IPS-18a (cell line): ENCODE results near the gene WDFY1.

Experiments
- H3K27ac ChIP-seq: one replicate; pipeline ENCODE4 v1.5.1; 2013; ENCODE audit warnings: low read length
- H3K27me3 ChIP-seq: one replicate; pipeline ENCODE4 v1.6.1; 2013; ENCODE audit warnings: mild to moderate bottlenecking, low read length; ENCODE audit not compliant: control insufficient read depth, insufficient read depth
- H3K36me3 ChIP-seq: one replicate; pipeline ENCODE4 v1.6.1; 2013; ENCODE audit warnings: low read depth, low read length; ENCODE audit not compliant: control insufficient read depth
- H3K4me1 ChIP-seq: one replicate; pipeline ENCODE4 v1.6.1; 2013; ENCODE audit warnings: low read depth, low read length; ENCODE audit not compliant: control insufficient read depth
- H3K4me3 ChIP-seq: one replicate; pipeline ENCODE4 v1.5.1; 2013; ENCODE audit warnings: low read length
- H3K9ac ChIP-seq: one replicate; pipeline ENCODE4 v1.6.1; 2013; ENCODE audit warnings: mild to moderate bottlenecking, low read length, moderate library complexity
- H3K9me3 ChIP-seq: one replicate; pipeline ENCODE4 v1.6.1; 2013; ENCODE audit warnings: low read depth, low read length; ENCODE audit not compliant: control insufficient read depth

WDFY1 gene

DNA sequence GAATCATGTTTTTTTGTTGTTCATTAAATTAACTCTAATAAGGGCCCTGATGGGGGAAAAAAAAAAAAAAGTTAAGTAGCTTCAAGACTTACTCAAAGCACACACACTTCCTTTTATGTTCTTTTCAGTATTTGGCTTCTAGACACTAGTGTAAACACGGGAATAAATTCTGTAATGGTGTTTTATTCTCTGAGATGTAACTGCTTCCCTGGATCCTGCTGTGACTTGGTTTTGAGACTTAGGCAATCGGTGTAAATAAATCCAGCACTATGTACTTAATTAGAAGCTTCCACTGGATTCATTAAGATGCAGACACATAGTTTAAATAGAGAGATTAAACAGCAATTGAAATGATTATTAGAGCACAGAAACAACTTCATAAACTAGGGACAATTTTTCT lies 81.6 kb downstream of the WDFY1 start:
- H3K27ac ChIP-seq, result no peak overlapping the region
- H3K9me3 ChIP-seq, result no peaks in the 10 kb centered on the region
- H3K4me3 ChIP-seq, result no peak overlapping the region
- H3K36me3 ChIP-seq, result no peaks in the 10 kb centered on the region
- no peaks in the 10 kb centered on the region for H3K27me3 ChIP-seq
- no peaks in the 10 kb centered on the region for H3K4me1 ChIP-seq
- no peak overlapping the region for H3K9ac ChIP-seq

DNA sequence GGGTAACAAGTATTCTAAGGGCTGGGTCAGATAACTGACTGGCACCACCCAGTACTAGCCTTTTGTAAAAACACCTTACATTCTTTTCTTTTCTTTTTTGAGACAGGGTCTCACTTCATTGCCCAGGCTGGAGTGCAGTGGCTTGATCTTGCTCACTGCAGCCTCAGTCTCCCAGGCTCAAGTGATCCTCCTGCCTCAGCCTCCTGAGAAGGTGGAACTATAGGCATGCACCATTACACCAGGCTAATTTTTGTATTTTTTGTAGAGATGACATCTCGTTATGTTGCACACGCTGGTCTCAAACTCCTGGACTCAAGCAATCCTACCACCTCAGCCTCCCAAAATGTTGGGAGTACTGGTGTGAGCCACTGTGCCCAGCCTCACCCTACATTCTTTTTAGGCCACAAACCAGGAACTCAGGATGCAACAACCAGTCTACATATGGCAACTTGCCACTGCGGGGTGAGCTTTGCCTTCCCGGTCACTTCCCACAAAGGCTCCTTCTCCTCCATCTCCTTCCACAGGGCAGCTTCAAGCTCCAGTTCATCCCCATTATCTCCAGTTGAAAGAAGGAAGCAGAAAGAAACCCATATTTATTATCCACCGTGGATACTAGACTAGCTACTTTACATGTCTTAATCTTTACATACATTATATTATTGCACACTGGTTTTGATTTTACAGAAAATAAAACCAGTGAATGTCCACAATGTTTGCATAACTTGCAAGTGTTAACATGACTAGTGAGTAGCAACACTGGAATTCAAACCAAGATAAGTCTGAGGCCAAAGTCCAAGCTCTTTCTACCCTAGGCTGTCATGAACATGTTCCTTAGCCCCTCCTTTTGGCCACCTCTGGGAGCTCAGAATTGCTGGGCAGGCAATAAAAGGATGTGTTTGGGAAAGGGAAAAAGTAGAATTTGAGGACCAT lies 84.1 kb downstream of the WDFY1 start:
- no peak overlapping the region for H3K9ac ChIP-seq
- no peak overlapping the region for H3K27ac ChIP-seq
- no peaks in the 10 kb centered on the region for H3K4me1 ChIP-seq
- no peaks in the 10 kb centered on the region for H3K36me3 ChIP-seq
- no peak overlapping the region for H3K4me3 ChIP-seq
- no peaks in the 10 kb centered on the region for H3K27me3 ChIP-seq
- no peaks in the 10 kb centered on the region for H3K9me3 ChIP-seq

DNA sequence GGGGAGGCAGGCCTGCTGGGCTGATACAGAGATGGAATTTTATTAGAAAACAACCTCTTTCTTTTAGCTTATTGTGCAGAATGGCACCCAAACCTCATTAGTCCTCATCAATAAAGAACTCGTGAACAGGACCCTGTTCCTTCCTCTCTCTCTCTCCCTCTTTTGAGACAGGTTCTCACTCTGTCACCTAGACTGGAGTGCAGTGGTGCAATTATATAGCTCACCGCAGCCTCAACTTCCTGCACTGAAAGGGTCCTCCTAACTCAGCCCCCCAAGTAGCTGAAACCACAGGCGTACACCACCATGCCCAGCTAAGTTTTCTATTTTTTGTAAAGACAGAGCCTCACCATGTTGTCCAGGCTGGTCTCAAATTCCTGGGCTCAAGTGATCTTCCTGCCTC lies 86.1 kb downstream of the WDFY1 start:
- H3K9me3 ChIP-seq, result no peaks in the 10 kb centered on the region

GRCh38 chr2:223856584-223856983 lies 88.6 kb downstream of the WDFY1 start:
- H3K36me3 ChIP-seq, result no peaks in the 10 kb centered on the region
- no peaks in the 10 kb centered on the region for H3K9me3 ChIP-seq
- H3K9ac ChIP-seq, result no peak overlapping the region
- H3K27me3 ChIP-seq, result no peaks in the 10 kb centered on the region
- no peaks in the 10 kb centered on the region for H3K4me1 ChIP-seq
- H3K4me3 ChIP-seq, result no peak overlapping the region
- H3K27ac ChIP-seq, result no peak overlapping the region

More for the DNA sequence above, 86.1 kb downstream of the WDFY1 start:
- H3K27me3 ChIP-seq, result no peaks in the 10 kb centered on the region
- H3K9ac ChIP-seq, result no peak overlapping the region
- H3K36me3 ChIP-seq, result no peaks in the 10 kb centered on the region
- H3K4me1 ChIP-seq, result no peaks in the 10 kb centered on the region
- H3K4me3 ChIP-seq, result no peak overlapping the region
- H3K27ac ChIP-seq, result no peak overlapping the region

- Histone ChIP-seq H3K9ac (no peak overlapping the region), H3K27ac (no peak overlapping the region), H3K4me1 (no peaks in the 10 kb centered on the region), H3K4me3 (no peak overlapping the region), H3K9me3 (no peaks in the 10 kb centered on the region), H3K27me3 (no peaks in the 10 kb centered on the region), H3K36me3 (no peaks in the 10 kb centered on the region)
Observed at GRCh38 chr2:223856021-223856420, 89.1 kb downstream of the WDFY1 start.

DNA sequence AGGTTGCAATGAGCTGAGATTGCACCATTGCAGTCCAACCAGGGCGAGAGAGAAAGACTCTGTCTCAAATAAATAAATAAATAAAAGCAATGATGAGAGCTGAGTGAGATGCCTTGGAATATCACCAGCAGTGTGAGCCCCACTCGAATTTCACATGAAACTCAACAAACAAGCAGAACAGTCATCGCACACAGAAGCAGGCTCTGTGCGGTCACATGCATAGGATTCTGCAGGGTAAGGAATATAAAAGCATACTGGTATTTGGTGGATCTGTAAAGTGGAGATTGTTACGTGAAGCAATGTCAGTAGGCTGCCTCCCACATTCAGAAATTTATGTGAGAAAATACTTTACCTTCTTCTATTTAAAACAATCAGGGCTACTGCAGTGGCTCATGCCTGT lies 89.7 kb downstream of the WDFY1 start:
- Histone ChIP-seq H3K9ac (no peak overlapping the region), H3K4me3 (no peak overlapping the region), H3K27ac (no peak overlapping the region), H3K4me1 (no peaks in the 10 kb centered on the region), H3K27me3 (no peaks in the 10 kb centered on the region), H3K9me3 (no peaks in the 10 kb centered on the region), H3K36me3 (no peaks in the 10 kb centered on the region)

GRCh38 chr2:223854741-223855140 lies 90.4 kb downstream of the WDFY1 start:
- H3K27ac ChIP-seq, result no peak overlapping the region
- no peaks in the 10 kb centered on the region for H3K27me3 ChIP-seq

GRCh38 chr2:223853425-223853837 lies 91.7 kb downstream of the WDFY1 start:
- H3K27ac ChIP-seq, result no peak overlapping the region
- H3K9ac ChIP-seq, result no peak overlapping the region
- H3K27me3 ChIP-seq, result no peaks in the 10 kb centered on the region
- H3K4me3 ChIP-seq, result no peak overlapping the region
- no peaks in the 10 kb centered on the region for H3K4me1 ChIP-seq
- no peaks in the 10 kb centered on the region for H3K9me3 ChIP-seq
- no peaks in the 10 kb centered on the region for H3K36me3 ChIP-seq

More at GRCh38 chr2:223854741-223855140, 90.4 kb downstream of the WDFY1 start:
- no peak overlapping the region for H3K4me3 ChIP-seq
- no peaks in the 10 kb centered on the region for H3K4me1 ChIP-seq
- no peaks in the 10 kb centered on the region for H3K9me3 ChIP-seq
- no peak overlapping the region for H3K9ac ChIP-seq
- H3K36me3 ChIP-seq, result no peaks in the 10 kb centered on the region

DNA sequence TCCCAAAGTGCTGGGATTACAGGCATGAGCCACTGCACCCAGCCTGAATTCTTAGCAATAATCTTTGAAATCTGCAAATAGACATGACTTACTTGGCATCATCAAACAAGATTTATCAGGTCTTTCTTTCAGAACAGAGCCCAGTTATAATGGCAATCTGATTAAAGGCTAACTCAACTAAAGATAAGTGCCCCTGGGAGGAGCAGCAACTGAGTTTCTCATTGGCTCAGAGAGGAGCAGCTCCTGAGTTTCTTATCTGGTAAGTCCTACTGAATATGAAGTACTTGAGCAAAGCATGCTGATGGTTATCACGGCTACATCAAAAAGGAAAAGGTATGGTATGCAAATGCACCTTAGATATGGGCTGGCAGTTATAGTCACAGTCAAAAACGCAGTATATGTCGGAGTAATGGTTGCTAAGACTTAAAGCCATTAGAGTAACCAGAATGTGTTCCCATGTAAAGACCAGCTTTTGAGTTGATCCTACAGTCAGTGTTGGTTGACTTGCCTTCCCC lies 92.8 kb downstream of the WDFY1 start:
- no peaks in the 10 kb centered on the region for H3K36me3 ChIP-seq
- H3K4me1 ChIP-seq, result no peaks in the 10 kb centered on the region
- no peak overlapping the region for H3K27ac ChIP-seq

DNA sequence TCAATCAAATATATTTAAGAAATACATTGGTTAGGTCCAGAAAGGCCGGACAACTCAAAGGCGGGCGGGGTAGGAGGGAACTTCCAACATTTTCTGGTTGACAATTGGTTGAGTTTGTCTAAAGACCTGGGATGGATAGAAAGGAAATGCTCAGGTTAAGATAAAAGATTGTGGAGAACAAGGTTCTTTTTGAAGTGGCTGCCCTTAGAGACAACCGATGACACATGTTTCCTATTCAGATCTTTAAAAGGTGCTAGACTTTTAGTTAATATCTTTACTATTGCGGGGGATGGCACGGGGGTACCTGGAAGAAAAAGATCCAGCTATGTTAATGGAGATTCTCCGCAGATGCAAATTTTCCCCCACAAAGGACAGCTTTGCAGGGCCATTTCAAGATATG lies 97.7 kb downstream of the WDFY1 start:
- H3K4me1 ChIP-seq, result no peaks in the 10 kb centered on the region
- H3K9ac ChIP-seq, result no peak overlapping the region
- no peaks in the 10 kb centered on the region for H3K9me3 ChIP-seq
- H3K4me3 ChIP-seq, result no peak overlapping the region
- no peaks in the 10 kb centered on the region for H3K36me3 ChIP-seq
- no peak overlapping the region for H3K27ac ChIP-seq
- H3K27me3 ChIP-seq, result no peaks in the 10 kb centered on the region

More for the DNA sequence above, 92.8 kb downstream of the WDFY1 start:
- H3K27me3 ChIP-seq, result no peaks in the 10 kb centered on the region
- no peak overlapping the region for H3K9ac ChIP-seq
- no peaks in the 10 kb centered on the region for H3K9me3 ChIP-seq
- no peak overlapping the region for H3K4me3 ChIP-seq

DNA sequence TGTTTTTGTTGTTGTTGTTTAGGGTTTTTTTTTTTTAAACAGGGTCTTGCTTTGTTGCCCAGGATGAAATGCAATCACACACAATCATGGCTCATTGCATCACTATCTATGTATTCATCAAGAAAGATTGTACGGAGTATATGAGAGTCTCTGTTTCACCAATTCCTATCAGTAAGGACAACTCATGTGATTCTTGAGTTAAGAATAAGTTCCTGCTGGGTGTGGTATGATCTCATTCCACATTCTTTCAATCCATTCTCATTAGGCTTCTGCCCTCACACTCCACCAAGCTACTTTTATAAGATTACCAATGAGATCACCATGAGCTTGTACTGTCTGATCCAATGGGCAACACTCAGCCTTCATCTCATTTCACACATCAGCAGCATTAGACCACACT lies 98.6 kb downstream of the WDFY1 start:
- H3K9ac ChIP-seq, result no peak overlapping the region
- H3K36me3 ChIP-seq, result no peaks in the 10 kb centered on the region
- no peaks in the 10 kb centered on the region for H3K9me3 ChIP-seq
- H3K4me1 ChIP-seq, result no peaks in the 10 kb centered on the region
- H3K27ac ChIP-seq, result no peak overlapping the region
- no peak overlapping the region for H3K4me3 ChIP-seq
- H3K27me3 ChIP-seq, result no peaks in the 10 kb centered on the region
